ENCODE data around the gene GET3. TPM values are rescaled to one million over a fixed set of nuclear protein-coding genes. Genes with fewer than 3 reads are reported as not detected.

The GET3 gene
- total RNA-seq, 1 experiment from 2014 or later: 155 TPM

DNA sequence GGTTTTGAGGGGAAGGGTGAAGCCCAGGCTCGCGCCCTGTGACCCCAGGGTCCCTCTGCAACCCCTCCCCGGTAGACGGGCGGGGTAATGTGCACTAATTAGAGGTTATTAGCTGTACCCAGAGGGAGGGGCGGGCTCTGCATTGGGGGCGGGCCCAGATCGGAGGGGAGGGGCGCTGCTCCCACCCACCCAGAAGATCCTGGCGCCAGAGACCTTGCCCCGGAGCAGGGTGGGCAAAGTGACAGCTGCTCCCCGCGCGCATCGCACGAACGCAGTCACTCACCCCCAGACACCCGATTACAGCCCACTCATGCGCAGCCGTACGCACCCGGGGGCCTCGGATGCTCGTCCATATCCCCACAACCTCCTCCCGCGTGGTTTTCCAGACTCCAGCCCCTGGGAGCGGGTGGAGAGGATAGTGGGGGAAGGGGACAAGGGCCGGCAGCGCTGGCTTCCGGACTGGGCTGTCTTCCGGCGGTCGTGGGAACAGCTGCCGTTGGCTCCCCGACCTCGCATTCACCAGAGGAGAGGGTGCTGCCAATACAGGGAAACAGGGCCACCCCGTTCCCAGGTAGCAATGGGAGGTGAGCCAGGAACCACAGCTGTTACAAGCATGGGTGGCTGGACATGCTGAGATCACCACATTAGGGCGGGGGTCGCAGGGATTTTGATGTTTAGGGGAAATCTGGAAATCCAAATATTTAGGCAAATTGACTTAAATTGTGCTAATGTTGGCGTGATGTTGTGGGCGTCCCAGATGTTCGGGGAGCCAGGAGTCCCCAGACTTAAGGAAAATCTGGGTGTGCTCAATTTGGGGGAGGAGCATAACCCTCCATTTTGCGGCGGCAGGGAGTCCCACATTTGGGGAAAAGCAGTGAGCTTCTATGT lies 41.0 kb downstream of the GET3 start:
- DNase-seq (ENCODE audit: low read depth): peak; percentile 84

DNA sequence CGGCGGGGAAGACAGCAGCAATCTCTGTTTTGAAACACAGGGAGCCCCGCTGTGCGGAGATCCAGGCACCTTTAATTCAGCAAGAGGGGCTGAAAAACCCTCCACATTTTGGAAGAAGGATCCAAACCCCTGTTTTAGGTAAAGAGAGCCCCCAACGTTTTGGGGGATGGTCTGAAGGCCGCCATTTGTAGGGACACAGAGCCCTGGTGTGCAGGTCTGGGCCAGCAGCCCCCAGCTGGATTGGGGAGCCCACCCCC lies 41.5 kb downstream of the GET3 start:
- no peak for DNase-seq (ENCODE audit: low read depth)

DNA sequence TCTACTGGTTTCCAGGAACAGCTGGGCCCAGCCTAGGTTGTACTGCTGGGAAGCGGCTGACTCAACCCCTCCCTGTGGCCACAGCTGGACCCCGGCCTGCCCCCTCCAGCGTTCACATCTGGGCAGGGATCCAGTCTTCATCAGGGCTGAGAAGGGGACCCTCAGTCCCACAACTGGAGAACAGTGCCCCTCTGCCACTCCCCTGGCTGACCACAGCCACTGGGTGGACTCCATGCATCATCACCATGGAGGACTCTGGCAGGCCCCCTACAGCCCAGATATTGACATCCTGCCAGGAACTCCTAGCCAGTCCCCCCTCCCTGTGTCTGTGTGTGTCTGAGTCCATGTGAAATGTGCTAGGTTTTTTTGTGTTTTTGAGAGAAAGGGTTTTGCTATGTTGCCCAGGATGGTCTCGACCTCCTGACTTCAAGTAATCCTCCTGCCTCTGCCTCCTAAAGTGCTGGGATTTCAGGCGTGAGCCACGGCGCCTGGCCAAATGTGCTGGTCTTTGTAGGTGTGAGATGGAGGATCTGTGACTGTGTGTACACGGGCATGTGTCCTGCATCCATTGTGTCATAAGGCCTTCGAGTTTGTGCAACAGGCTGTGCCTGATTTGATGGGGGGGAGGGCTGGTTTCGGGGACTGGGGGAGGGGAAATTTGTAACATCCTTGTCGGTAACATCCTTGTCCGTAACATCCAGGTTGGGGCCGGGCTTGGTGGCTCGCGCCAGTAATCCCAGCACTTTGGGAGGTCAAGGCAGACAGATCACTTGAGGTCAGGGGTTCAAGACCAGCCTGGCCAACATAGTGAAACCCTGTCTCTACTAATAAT lies 42.1 kb downstream of the GET3 start:
- peak; percentile 79 for DNase-seq (ENCODE audit: low read depth)

DNA sequence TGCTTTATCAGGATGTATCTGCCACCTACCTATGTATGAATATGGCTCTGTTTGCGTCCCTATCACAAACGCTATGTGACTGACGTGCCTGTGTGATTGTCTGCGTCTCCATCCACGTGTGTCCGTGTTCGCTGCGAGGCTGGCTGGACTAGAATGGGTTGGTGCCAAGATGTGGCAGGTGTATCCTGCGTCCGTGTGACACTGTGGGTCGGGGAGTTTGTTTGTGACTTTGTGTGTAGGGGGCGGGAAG lies 44.8 kb downstream of the GET3 start:
- DNase-seq (ENCODE audit: low read depth): no peak

DNA sequence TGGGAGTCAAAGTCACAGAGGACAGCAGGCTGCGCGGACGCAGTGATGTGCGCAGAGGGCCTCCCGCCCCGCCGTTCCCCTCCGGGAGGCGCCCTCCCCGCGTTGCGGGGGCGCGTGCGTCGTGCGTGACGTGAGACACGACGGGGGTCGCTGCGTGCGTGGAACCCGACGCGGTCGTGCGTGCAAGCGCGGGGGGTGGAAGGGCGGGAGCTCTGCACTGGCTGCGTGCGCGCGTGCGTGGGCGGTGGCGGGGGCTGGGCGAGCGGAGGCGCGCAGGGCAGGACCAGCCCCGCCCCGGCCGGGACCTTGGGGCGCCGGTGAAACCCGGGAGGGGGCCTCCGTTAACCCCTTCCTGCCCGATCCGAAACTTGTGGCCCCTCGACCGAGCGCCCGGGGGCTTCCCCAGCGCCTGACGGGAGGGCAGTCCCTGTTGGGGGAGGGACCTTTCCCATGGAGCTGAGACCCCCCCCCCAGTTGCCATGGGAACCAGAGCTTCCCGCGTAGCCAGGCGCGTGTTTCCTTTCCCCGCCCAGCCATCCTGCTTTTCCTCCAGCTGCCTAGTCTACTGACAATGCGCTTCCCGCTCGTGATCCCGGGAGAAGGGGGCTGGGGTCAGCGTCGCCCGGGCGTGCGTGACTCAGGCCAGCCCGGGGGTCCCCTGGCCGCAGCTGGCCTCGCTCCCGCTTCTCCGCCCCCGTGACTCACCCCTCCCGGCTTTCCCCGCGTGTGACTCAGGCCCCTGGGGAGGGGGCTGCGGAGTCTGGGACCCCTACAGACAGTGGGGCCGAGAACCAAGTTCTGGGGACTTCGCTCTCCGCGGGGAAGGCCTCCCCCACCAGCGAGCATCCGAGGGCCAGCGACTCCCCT lies 45.4 kb downstream of the GET3 start:
- DNase-seq (ENCODE audit: low read depth): peak; percentile 76

DNA sequence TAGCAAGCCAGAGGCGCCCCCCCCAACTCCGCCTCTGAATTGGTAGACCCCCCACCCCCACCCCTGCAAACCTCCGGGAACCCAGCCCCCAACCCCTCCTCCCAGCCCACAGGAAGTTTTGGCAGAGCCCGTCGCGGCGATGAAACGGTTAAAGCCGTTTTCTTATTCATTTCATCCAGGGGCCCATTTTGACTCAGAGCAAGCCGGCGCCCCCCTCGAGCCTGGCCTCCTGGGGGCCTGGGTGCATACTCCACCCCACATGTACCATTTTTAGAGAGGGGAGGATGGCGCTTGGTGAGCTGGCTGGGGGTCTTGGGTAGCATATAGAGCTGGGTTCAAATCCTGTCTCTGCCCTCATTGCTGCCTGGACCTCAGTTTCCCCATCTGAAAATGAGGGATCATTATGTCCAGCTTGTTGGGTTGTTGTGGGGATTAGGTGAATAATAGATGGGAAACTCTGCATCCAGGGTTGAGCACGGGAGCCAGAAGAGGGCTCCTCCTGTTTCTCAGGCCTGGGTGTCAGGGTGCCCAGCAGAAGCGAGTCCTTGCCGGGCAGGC lies 46.1 kb downstream of the GET3 start:
- no peak for DNase-seq (ENCODE audit: low read depth)

DNA sequence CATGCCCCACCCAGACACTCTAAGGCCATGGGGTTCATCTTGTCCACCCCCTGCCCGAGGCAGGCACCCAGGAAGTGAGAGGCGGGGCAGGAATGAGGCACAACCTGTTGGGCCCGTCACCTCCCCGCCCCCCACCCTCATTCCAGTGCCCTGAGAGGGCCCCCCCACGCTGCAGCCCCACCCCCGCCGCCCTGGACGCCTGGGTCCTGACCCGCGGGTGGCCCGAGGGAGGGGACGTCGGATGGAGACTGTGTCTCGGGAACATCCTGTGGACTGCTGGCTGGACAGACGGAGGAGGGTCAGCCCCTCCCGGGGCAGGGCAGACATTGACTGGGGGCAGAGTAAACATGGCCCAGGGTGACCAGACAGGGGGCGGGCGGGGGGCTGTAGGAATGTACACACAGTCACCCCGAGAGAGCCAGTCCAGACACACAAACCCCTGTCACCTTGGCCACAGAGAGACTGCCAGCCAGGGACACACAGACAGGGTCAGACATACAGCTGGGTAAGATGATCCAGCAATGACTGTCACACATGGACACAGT lies 46.6 kb downstream of the GET3 start:
- no peak for DNase-seq (ENCODE audit: low read depth)

DNA sequence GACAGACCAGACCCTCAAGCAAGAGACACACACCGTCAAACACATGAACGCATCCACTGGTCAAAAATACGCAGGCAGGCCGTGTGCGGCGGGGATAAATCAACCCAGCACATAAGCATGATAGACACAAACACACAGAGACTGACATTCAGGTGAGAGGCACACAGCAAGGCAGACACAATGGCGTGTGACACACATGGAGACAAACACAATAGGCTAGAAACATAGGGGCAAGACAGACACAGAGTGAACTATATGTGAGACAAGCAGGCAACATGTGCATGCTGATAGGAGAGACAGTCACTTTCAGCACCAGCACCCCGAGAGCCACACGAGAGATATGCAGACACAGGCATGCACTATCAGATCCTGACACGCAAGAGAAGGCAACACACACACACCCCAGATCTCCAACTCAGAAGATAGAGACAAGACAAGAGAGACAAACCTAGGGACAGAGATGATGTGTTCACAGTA lies 47.1 kb downstream of the GET3 start:
- DNase-seq (ENCODE audit: low read depth): no peak

DNA sequence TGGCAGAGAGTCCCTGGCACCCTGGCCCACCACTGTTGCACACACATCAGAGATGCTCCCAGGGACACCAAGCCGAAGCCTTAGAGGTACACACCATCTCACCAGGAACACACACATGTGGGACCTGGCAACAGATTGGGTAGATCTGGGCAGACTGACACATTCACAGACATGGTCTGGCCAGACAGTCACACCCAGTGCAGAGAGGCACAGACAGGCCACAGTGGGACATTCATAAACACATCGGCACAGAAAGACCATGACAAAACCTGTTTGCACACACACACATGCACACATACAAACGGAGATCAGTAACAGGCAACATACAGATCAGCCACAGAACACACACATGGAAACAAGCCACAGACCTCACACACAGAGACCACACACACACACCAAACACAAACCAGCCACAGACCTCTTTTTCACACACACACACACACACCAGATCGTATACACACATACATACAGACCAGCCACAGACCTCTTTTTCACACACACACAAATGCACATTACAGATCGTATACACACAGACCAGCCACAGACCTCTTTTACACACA lies 47.7 kb downstream of the GET3 start:
- no peak for DNase-seq (ENCODE audit: low read depth)

DNA sequence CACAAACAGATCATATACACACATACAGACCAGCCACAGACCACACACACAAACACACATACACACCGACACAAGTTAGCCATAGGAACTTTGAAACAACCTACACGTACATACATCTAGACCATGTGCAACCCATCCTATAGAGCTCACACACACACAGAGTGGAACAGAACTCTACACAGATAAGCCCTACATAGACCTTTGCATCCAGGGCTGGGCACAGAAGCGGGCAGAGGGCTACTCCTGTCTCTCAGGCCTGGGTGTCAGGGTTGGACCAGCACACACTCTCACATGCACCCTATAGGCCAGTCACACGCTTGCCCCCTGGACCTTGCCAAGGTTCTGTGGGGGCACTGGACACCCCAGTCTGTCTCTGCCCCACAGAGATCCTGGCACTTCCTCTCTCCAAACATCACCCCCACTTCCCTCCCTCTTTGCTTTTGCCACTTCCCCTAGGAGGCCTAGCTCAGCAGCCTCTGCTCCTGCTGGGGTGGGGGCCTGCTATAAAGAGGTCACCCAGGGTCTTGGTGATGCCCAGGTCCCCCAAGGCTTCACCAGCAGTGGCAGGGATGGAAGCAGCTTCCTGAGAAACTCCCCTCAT lies 48.2 kb downstream of the GET3 start:
- DNase-seq (ENCODE audit: low read depth): no peak

DNA sequence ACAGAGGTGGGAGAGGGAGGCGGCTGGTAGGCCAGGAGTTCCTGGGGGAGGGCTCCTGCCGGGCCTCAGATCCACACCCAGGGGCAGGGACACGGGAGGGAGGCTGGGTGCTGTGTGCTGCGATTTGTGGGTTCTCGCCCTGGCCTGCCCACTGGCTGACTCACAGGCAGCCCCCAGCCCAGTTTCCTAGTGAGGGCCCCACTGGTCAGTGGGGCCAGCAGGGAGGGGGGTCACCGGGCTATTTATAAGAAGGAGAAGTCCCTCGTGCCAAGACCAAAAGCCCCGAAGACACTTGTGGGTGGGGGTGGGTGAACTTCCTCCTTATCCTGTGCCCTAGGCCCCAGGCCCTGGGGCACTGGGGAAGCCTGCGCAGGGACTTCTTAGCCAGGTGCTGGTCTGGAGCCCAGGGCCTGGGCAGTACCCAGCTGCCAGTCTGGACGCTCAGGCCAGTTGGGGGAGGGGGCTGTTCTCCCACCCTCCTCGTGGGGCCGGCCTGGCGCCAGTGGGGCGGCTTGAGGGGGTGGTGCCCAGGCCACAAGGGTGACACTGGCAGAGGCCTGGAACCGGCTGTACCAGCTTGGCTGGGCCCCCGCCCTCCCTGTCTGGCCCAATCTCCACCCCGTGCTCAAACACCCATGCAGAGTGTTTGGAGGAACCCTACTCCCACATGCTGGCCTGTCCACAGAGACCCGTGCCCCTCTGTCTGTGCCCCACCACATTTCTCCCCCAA lies 49.0 kb downstream of the GET3 start:
- peak; percentile 44 for DNase-seq (ENCODE audit: low read depth)

DNA sequence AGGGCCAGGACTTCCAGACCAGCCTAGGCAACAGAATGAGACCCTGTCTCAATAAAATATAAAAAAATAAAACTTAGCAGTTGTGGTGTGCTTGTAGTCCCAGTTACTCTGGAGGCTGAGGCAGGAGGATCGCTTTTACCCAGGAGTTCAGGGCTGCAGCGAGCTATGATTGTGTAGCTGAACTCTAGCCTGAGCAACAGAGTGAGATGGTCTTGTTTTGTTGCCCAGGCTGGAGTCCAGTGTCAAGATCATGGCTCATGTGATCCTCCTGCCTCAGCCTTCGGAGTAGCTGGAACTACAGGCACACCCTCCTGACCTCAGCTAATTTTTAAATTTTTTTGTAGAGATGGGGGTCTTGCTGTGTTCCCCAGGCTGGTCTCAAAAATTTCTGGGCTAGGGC lies 49.7 kb downstream of the GET3 start:
- DNase-seq (ENCODE audit: low read depth): no peak

DNA sequence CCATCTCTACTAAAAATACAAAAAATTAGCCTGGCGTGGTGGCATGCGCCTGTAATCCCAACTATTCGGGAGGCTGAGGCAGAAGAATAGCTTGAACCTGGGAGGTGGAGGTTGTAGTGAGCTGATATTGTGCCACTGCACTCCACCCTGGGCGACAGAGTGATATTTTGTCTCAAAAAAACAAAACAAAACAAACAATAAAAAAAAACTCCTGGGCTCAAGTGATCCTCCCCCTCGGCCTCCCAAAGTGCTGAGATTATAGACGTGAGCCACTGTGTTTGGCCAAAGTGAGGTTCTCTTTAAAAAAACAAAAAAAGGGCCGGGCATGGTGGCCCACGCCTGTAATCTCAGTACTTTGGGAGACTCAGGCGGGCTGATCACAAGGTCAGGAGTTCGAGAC lies 50.2 kb downstream of the GET3 start:
- no peak for DNase-seq (ENCODE audit: low read depth)

DNA sequence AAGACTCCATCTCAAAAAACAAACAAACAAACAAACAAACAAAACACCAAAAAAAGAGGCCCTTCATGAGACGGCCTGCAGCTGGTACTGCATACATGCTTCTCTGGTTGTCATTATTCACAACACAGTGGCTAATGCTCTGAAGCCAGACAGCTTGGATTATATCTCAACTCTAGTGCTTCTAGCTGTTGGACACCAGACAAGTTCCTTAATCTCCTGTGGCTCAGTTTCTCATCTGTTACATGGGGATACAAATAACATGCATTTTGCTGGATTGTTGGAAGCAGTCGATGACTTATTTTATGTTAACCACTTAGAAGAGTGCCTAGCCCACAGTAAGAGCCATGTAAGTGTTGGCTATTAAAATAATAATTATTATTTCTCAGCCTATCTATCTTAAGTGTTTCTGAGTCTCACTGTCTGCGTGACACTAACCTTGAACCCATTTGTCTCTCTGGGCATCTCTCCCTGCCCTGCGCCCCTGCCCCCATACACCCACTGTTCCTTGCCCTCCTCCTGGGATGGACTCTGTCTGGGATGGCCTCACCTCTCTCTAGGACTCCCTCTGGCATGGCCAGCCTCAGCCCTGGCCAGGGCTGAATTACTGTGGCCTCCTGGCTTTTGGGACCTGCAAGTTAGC lies 50.9 kb downstream of the GET3 start:
- no peak for DNase-seq (ENCODE audit: low read depth)

DNA sequence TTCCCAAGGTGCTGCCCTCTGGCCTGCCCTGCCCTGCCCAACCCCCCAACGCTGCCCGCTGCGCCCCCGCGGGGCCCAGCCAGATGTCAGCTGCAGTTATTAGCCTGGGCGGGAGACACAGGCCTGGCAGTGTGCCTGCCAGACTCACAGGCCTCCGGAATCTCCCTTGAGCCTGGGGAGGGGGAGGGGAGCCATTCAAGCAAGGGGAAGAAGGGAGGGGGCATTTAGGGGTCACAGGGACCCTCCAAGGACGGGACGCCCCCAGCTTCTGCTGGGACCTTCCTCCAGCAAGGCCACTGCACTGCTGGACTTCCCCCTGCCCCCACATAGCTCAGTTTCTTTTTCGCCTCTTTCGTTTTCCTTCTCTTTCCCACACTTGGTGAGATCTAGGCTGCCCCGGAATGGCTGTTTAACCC lies 51.4 kb downstream of the GET3 start:
- DNase-seq (ENCODE audit: low read depth): peak; percentile 83

DNA sequence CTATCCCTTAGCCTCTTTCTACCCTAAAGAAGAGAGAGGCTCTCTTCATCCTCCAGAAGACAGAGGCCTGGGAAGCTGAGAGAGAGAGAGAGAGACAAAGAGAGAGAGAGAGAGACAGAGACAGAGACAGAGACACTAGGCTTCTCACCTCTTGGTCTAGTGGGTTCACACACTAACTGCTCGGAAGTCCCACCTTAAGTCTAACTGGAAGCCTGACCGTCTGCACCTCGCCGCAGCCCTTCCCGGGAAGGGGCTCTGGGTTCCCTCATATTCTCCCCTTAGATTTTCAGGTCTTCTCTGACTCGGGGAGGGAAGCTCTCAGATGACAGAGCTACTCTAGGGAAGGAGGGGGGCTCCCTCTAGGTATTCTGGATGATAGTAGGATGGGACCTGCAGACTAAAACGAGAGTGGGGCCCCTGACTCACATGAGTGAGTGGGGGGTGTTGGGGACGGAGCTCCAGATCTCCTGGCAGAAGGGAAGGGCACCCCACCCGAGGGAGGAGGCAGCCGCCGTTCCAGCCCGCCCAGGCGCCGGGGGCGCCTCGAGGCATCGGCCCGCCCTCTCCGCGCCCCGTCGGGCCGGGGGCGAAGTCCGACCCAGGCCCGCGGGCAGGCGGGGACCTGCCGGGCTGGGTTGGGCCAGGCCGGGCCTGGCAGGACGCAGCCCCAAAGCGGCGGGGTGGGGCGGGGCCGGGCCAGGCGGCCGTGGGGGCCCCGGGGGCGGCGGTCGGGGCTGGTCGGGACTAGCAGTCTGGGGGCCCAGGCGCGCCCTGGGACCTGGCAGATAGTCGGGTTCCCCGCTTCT lies 52.0 kb downstream of the GET3 start:
- no peak for DNase-seq (ENCODE audit: low read depth)

DNA sequence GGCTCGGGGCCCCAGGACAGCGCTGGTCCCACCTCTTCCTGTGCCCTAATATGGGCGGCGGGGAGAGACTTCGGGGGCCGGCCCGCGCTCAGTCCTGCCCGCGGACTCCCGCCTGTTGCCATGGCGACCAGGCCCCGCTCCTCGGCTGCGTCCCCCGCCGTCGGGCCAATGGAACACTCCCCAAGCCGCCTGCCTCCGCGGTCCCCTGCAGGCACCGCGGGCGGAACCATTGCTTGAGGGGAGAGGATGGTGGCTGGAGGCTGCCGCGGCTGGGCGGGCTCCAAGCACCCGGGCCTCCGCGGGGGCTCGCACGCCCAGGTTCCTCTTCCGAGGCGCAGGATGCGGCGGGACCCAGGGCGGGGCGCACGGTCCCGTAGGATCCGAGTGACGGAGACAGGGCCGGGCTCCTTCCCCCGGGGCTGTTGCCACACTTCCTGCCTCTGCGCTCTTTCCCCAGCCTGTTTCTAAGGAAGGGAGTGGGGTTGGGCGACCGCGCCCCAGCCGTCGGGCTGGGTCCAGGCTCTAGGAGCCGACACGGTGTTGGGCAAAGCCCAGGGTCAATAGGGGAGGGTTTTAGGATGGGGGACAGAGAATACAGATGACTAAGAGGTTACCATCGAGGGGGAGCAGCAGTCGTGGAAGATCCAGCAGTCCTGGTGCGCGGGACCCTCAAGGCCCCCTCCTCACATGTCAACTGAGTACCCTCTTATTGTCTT lies 52.8 kb downstream of the GET3 start:
- peak; percentile 95 for DNase-seq (ENCODE audit: low read depth)

All from LHCN-M2 (cell line).